K562 (cell line): ENCODE results near the gene DEPP1. TPM values are rescaled to one million over a fixed set of nuclear protein-coding genes. Genes with fewer than 3 reads are reported as not detected.

ENCODE experiments used
- BCOR ChIP-seq: fragments of 450-650 bp; IDR thresholded peaks from 2 replicates; pipeline ENCODE4 v1.6.1; 2016
- CREBBP ChIP-seq: IDR thresholded peaks from one replicate; pipeline ENCODE4 v1.6.1; 2012; ENCODE audit warnings: low read depth, mild to moderate bottlenecking, control low read depth, inconsistent platforms, low read length
- HINFP ChIP-seq: fragments of 450-650 bp; conservative IDR thresholded peaks from 2 replicates; pipeline ENCODE4 v1.6.1; 2016; ENCODE audit warnings: missing genetic modification characterization, low read depth, mild to moderate bottlenecking, control low read depth, missing compliant biosample characterization
- PCBP2 ChIP-seq: fragments of 200-400 bp; formaldehyde crosslinking; IDR thresholded peaks from 2 replicates; pipeline ENCODE4 v1.6.1; 2018; ENCODE audit warnings: low read length, low read depth, mild to moderate bottlenecking, moderate library complexity; ENCODE audit not compliant: poor library complexity, severe bottlenecking
- RCOR1 ChIP-seq, 2 experiments: IDR thresholded peaks; 2 replicates each; pipeline ENCODE4 v1.6.1; 2012; ENCODE audit warnings: low read depth in 2 of 2, low read length in 2 of 2, borderline replicate concordance in 1 of 2, improper control_type of control experiment in 1 of 2
- REST ChIP-seq, 2 experiments: fragments of 450-650 bp; formaldehyde crosslinking in 1 of 2; IDR thresholded peaks; 2 replicates each; pipeline versions ENCODE4 v1.4.0 to v1.6.1; 2014 to 2020; ENCODE audit warnings: mild to moderate bottlenecking in 2 of 2, borderline replicate concordance in 1 of 2, low read depth in 1 of 2
- RNF2 ChIP-seq: sonication (generic); IDR thresholded peaks from 2 replicates; pipeline ENCODE4 v1.6.1; 2016
- SMAD3 ChIP-seq: fragments of 450-650 bp; formaldehyde crosslinking; conservative IDR thresholded peaks from 2 replicates; pipeline ENCODE4 v1.4.0; 2020; ENCODE audit warnings: mild to moderate bottlenecking
- SMARCA5 ChIP-seq: fragments of 450-650 bp; IDR thresholded peaks from 2 replicates; pipeline ENCODE4 v1.6.1; 2016
- SP1 ChIP-seq: sonication (generic); formaldehyde crosslinking; IDR thresholded peaks from 2 replicates; pipeline ENCODE4 v1.8.1; 2022; ENCODE audit warnings: mild to moderate bottlenecking, missing genetic modification reagents
- SP2 ChIP-seq: IDR thresholded peaks from 2 replicates; pipeline ENCODE4 v1.6.1; 2011; ENCODE audit warnings: mild to moderate bottlenecking, low read depth, low read length, moderate library complexity; ENCODE audit not compliant: poor library complexity, severe bottlenecking; ENCODE audit errors: extremely low read depth
- USF2 ChIP-seq: sonication (generic); formaldehyde crosslinking; IDR thresholded peaks from 2 replicates; pipeline ENCODE4 v1.5.0; 2020; ENCODE audit warnings: missing genetic modification reagents
- ZMIZ1 ChIP-seq, 2 experiments: fragments of 150-350 bp in 1 of 2; IDR thresholded peaks; 2 replicates each; pipeline ENCODE4 v1.6.1; 2012 to 2016; ENCODE audit warnings: low read depth in 2 of 2, low read length in 2 of 2, mild to moderate bottlenecking in 1 of 2, moderate library complexity in 1 of 2
- polyA plus RNA-seq, 8 experiments: library from polyadenylated mRNA; depleted of rRNA in 4 of 8; stranded (reverse) in 5 of 8; unstranded in 3 of 8; fragments of >200 nt; fragmentation: Nextera tagmentation in 2 of 8; fragmentation: Illumina TruSeq in 1 of 8; extraction: Ambion mirVana in 2 of 8; extraction: Trizol in 1 of 8; gene quantifications; 2 replicates each; pipeline versions ENCODE4 v1.2.1 to v1.2.3, GENCODE V29; 2011 to 2014; ENCODE audit warnings: inconsistent platforms in 1 of 8, missing spikeins in 1 of 8
- total RNA-seq, 7 experiments: library from RNA; depleted of rRNA in 6 of 7; stranded (reverse); fragments of >200 nt in 6 of 7; fragmentation: Illumina TruSeq in 2 of 7; extraction: Trizol in 2 of 7; gene quantifications; 2 replicates each; pipeline versions ENCODE4 v1.2.1 to v1.2.3, GENCODE V29; 2011 to 2021; ENCODE audit warnings: low replicate concordance in 1 of 7

Gene DEPP1
- total and polyA plus RNA-seq, 9 of the 15 experiments (the other 6 are each of a cell fraction or from before 2014, with no cell fraction given) = 0.04 to 0.54 (median 0.20) TPM; not detected in 1

GRCh38 chr10:44978213-44978569 is 418 bp downstream of the DEPP1 start (continued):
- TF ChIP-seq ZMIZ1 (IDR thresholded peaks at IDR 0.05; ENCODE audit: low read depth in 2 of 2, low read length in 2 of 2) (no peak), RNF2 (no peak), SP2 (no peak), BCOR (0 out of 2 replicates have a peak, but pooled peaks have one; percentile 12), USF2 (no peak), SMARCA5 (no peak), CREBBP (no peak), PCBP2 (no peak), RCOR1 (IDR thresholded peaks at IDR 0.05; ENCODE audit: borderline replicate concordance in 1 of 2, low read depth in 2 of 2, low read length in 2 of 2) (peak in 1 of 2 experiments; percentile 46; a peak in 1 of 4 replicates), SMAD3 (CRISPR knock-in tag) (no peak), SP1 (0 out of 2 replicates have a peak, but pooled peaks have one; percentile 30), HINFP (tag) (no peak), REST (IDR thresholded peaks at IDR 0.05; ENCODE audit: borderline replicate concordance) (no peak), REST (CRISPR knock-in tag; IDR thresholded peaks at IDR 0.05; ENCODE audit: low read depth) (no peak)
